Mesothelial cell of epicardium (in vitro differentiated cells): ENCODE results near the gene KCNA4. TPM values are rescaled to one million over a fixed set of nuclear protein-coding genes. Genes with fewer than 3 reads are reported as not detected.
"Not testable (repeated sequence)": the region's sequence is repeated elsewhere in the genome, so short reads cannot be mapped to it uniquely, and the experiment has no call there.

Experiments
- DNase-seq, 2 experiments: peaks; one replicate each; pipeline ENCODE4 v3.0.0; 2021; ENCODE audit warnings: low spot score in 2 of 2; ENCODE audit not compliant: unreplicated experiment in 2 of 2
- H3K27ac Mint-ChIP-seq: 2 replicates; pipeline ENCODE4 v1.8.0; 2021; ENCODE audit warnings: mixed read lengths
- H3K27me3 Mint-ChIP-seq: 2 replicates; pipeline ENCODE4 v1.8.0; 2021; ENCODE audit warnings: low read depth, mixed read lengths
- H3K36me3 Mint-ChIP-seq: 2 replicates; pipeline ENCODE4 v1.8.0; 2021; ENCODE audit warnings: mixed read lengths
- H3K4me1 Mint-ChIP-seq: 2 replicates; pipeline ENCODE4 v1.8.0; 2021; ENCODE audit warnings: mixed read lengths
- H3K4me3 Mint-ChIP-seq: 2 replicates; pipeline ENCODE4 v1.8.0; 2021; ENCODE audit warnings: mild to moderate bottlenecking, moderate library complexity, mixed read lengths
- H3K9me3 Mint-ChIP-seq: 2 replicates; pipeline ENCODE4 v1.8.0; 2021; ENCODE audit warnings: mixed read lengths
- CTCF ChIP-seq: fragments of 200-600 bp; sonication (generic); IDR thresholded peaks from one replicate; pipeline ENCODE4 v1.5.0; 2021; ENCODE audit warnings: antibody characterized with exemption; ENCODE audit not compliant: unreplicated experiment
- total RNA-seq: library from RNA; stranded (reverse); gene quantifications from 3 replicates; pipeline ENCODE4 v1.2.1, GENCODE V29; 2021

The KCNA4 gene
- total RNA-seq, 1 donor from 2014 or later: 4.6 TPM

- peaks cover 8% of the 10 kb centered on the region for H3K27me3 Mint-ChIP-seq
- H3K9me3 Mint-ChIP-seq: peaks cover 6% of the 10 kb centered on the region
- no peaks in the 10 kb centered on the region for H3K4me1 Mint-ChIP-seq
- no peak overlapping the region for H3K27ac Mint-ChIP-seq
- no peak for DNase-seq
- no peak for TF ChIP-seq CTCF
- no peaks in the 10 kb centered on the region for H3K36me3 Mint-ChIP-seq
- H3K4me3 Mint-ChIP-seq: no peak overlapping the region
Observed at GRCh38 chr11:29989174-29989970, 27.5 kb downstream of the KCNA4 start.

DNA sequence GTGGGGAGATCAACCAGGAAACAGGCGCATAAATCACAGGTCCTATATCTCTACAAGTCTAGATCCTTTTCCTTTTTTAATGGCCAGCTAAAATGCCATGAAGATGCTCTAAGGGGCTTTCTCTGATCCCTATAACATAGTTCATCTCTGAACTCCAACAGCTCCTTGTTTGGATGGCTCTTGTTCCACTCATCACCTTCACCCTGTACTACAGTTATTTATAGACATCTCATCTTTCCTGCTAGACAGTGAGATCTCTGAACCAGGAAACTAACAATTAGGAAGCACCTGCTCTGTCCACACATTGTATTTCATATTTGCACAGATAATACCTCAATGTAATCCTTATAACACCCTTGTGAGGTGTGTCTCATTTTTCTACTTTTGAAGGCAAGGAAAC lies 31.6 kb downstream of the KCNA4 start:
- Mint-ChIP-seq H3K9me3 (no peaks in the 10 kb centered on the region), H3K27me3 (peaks cover 6% of the 10 kb centered on the region), H3K4me3 (no peak overlapping the region), H3K4me1 (peaks cover 2% of the 10 kb centered on the region), H3K27ac (no peak overlapping the region), H3K36me3 (no peaks in the 10 kb centered on the region)
- no peak for TF ChIP-seq CTCF
- no peak for DNase-seq

- Mint-ChIP-seq H3K27me3 (peaks cover 3% of the 10 kb centered on the region), H3K36me3 (no peaks in the 10 kb centered on the region), H3K27ac (no peak overlapping the region), H3K4me3 (no peak overlapping the region), H3K9me3 (no peaks in the 10 kb centered on the region), H3K4me1 (peaks cover 4% of the 10 kb centered on the region)
- no peak for TF ChIP-seq CTCF
- no peak for DNase-seq
Observed at GRCh38 chr11:29984544-29984943, 32.3 kb downstream of the KCNA4 start.

- Mint-ChIP-seq H3K9me3 (no peaks in the 10 kb centered on the region), H3K36me3 (no peaks in the 10 kb centered on the region), H3K27me3 (no peaks in the 10 kb centered on the region), H3K4me1 (peaks cover 5% of the 10 kb centered on the region), H3K27ac (no peak overlapping the region), H3K4me3 (no peak overlapping the region)
- no peak for DNase-seq
- TF ChIP-seq CTCF: no peak
Observed at GRCh38 chr11:29978549-29978948, 38.3 kb downstream of the KCNA4 start.

GRCh38 chr11:29975580-29975979 lies 41.2 kb downstream of the KCNA4 start:
- not testable (repeated sequence) for H3K4me3 Mint-ChIP-seq, H3K27ac Mint-ChIP-seq, H3K9me3 Mint-ChIP-seq, DNase-seq, H3K27me3 Mint-ChIP-seq, H3K36me3 Mint-ChIP-seq
- H3K4me1 Mint-ChIP-seq: peaks cover 15% of the 10 kb centered on the region

- Mint-ChIP-seq H3K27ac (peak overlapping the region; percentile 45), H3K9me3 (no peaks in the 10 kb centered on the region), H3K4me1 (peaks cover 26% of the 10 kb centered on the region), H3K36me3 (no peaks in the 10 kb centered on the region), H3K27me3 (no peaks in the 10 kb centered on the region), H3K4me3 (no peak overlapping the region)
- no peak for DNase-seq
- TF ChIP-seq CTCF: no peak
Observed at GRCh38 chr11:29963796-29964195, 53.0 kb downstream of the KCNA4 start.
